Loucy (cell line): ENCODE measurements around the gene SLC2A1.
A peak's percentile ranks its signal among the peaks of the same experiment; 100 is the strongest.

ENCODE experiments used
- H2AFZ ChIP-seq: fragments of 200-600 bp; sonication (generic); 2 replicates; pipeline ENCODE4 v1.6.0; 2016; ENCODE audit warnings: antibody characterized with exemption, mild to moderate bottlenecking, low read length, moderate library complexity
- H3F3A ChIP-seq: fragments of 200-600 bp; 2 replicates; pipeline ENCODE4 v1.6.0; 2016; ENCODE audit warnings: antibody characterized with exemption, low read depth, mild to moderate bottlenecking
- H3K27me3 ChIP-seq: fragments of 200-600 bp; sonication (generic); 2 replicates; pipeline ENCODE4 v1.6.1; 2014; ENCODE audit warnings: low read length, mild to moderate bottlenecking; ENCODE audit not compliant: insufficient read depth, poor library complexity, severe bottlenecking
- H3K36me3 ChIP-seq: fragments of 200-600 bp; sonication (generic); 2 replicates; pipeline ENCODE4 v1.6.1; 2016; ENCODE audit warnings: low read length; ENCODE audit not compliant: insufficient read depth
- H3K4me1 ChIP-seq: fragments of 200-600 bp; sonication (generic); 2 replicates; pipeline ENCODE4 v1.5.1; 2014; ENCODE audit warnings: low read length, mild to moderate bottlenecking; ENCODE audit not compliant: insufficient read depth, poor library complexity, severe bottlenecking
- H3K4me2 ChIP-seq: fragments of 200-600 bp; sonication (generic); 2 replicates; pipeline ENCODE4 v1.6.0; 2014; ENCODE audit warnings: antibody characterized with exemption, low read length, low read depth, mild to moderate bottlenecking; ENCODE audit not compliant: poor library complexity, severe bottlenecking
- H3K4me3 ChIP-seq: fragments of 200-600 bp; sonication (generic); 2 replicates; pipeline ENCODE4 v1.5.1; 2014; ENCODE audit warnings: low read length, mild to moderate bottlenecking, mixed read lengths; ENCODE audit not compliant: poor library complexity, severe bottlenecking
- H3K79me2 ChIP-seq: fragments of 200-600 bp; sonication (generic); 2 replicates; pipeline ENCODE4 v1.6.1; 2014; ENCODE audit warnings: low read length; ENCODE audit not compliant: insufficient read depth
- H3K9ac ChIP-seq: fragments of 200-600 bp; sonication (generic); 2 replicates; pipeline ENCODE4 v1.6.0; 2014; ENCODE audit warnings: mild to moderate bottlenecking, low read depth, low read length, moderate library complexity; ENCODE audit not compliant: poor library complexity, severe bottlenecking
- H3K9me2 ChIP-seq: fragments of 200-600 bp; sonication (generic); replicated peaks from 2 replicates; pipeline ENCODE4 v1.6.1; 2016; ENCODE audit warnings: low read depth, low read length, mixed read lengths
- H3K9me3 ChIP-seq: fragments of 200-600 bp; sonication (generic); 2 replicates; pipeline ENCODE4 v1.6.1; 2014; ENCODE audit warnings: mild to moderate bottlenecking, antibody characterized with exemption, low read length, low read depth; ENCODE audit not compliant: insufficient read depth
- H4K20me1 ChIP-seq: fragments of 200-600 bp; sonication (generic); 2 replicates; pipeline ENCODE4 v1.6.0; 2014; ENCODE audit warnings: antibody characterized with exemption, low read length, mild to moderate bottlenecking; ENCODE audit not compliant: insufficient read depth, poor library complexity, severe bottlenecking
- EZH2phosphoT487 ChIP-seq: fragments of 200-600 bp; IDR thresholded peaks from 2 replicates; pipeline ENCODE4 v1.6.1; 2018; ENCODE audit warnings: antibody characterized with exemption, mild to moderate bottlenecking, moderate library complexity, borderline replicate concordance
- TF ChIP-seq, protein P1 (sequence below): fragments of 200-600 bp; sonication (generic); conservative IDR thresholded peaks from 2 replicates; pipeline ENCODE4 v1.5.1; 2014; ENCODE audit warnings: mild to moderate bottlenecking, antibody characterized with exemption, low read length

The SLC2A1 gene

DNA sequence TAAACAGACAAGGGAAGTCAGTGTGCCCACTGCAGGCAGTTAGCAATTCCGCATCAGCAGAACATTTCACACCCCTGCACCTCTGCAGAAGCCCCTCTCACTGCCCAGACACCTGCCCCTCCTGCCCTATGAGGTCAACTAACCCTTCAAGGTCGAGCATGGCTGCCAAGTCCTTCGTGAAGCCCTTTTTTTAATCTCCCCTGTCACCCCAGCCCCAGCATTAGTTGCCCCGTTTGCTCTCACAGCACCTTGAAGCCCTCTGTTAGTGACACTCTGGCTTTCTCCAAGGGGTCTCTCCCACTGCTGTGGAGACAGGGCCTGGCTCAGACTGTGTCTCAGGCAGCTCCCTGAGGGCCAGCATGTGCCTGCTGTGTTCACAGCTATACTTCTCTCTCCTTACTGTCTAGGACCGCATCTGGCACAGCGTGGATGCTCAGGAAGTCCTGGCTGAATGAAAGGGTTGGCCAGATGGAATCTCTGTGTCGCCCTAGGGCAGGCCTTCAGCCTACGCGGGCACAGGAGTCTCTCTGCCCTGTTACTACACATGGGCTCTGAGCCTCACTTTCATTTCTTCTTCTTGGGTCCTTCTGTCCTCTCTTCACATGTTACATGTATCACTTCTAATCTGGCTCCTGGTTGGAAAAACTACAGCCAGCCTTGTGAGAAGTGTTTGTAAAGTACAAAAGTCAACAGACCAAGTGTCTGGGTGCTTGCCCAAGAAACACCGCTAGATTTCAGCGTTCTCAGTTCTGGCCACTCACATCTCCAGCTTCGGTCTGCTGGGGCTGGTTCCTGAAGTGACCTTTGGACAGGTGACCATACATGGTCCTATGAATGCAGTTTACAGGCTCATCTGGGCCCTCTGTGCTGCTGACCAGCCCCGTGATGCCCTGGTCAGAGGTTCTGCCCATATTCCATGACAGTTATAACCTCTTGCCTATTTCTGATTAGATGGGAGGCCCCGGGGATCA is 19.7 kb downstream of the SLC2A1 start:
- no peaks in the 10 kb centered on the region for H3K9me2 ChIP-seq
- H3K4me1 ChIP-seq, result peaks cover 37% of the 10 kb centered on the region
- H3K79me2 ChIP-seq, result peaks cover 97% of the 10 kb centered on the region; the same call in 1 of the 2 replicates
- H3F3A ChIP-seq, result no peaks in the 10 kb centered on the region
- H3K9ac ChIP-seq, result peak overlapping the region; percentile 37
- no peaks in the 10 kb centered on the region for H3K27me3 ChIP-seq
- peaks cover 47% of the 10 kb centered on the region for H4K20me1 ChIP-seq
- H2AFZ ChIP-seq, result no peak overlapping the region
- peaks cover 98% of the 10 kb centered on the region; the same call in 1 of the 2 replicates for H3K36me3 ChIP-seq
- no peaks in the 10 kb centered on the region for H3K9me3 ChIP-seq
- no peak for TF ChIP-seq EZH2phosphoT487
- TF ChIP-seq, protein P1, sequence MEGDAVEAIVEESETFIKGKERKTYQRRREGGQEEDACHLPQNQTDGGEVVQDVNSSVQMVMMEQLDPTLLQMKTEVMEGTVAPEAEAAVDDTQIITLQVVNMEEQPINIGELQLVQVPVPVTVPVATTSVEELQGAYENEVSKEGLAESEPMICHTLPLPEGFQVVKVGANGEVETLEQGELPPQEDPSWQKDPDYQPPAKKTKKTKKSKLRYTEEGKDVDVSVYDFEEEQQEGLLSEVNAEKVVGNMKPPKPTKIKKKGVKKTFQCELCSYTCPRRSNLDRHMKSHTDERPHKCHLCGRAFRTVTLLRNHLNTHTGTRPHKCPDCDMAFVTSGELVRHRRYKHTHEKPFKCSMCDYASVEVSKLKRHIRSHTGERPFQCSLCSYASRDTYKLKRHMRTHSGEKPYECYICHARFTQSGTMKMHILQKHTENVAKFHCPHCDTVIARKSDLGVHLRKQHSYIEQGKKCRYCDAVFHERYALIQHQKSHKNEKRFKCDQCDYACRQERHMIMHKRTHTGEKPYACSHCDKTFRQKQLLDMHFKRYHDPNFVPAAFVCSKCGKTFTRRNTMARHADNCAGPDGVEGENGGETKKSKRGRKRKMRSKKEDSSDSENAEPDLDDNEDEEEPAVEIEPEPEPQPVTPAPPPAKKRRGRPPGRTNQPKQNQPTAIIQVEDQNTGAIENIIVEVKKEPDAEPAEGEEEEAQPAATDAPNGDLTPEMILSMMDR, result no peak
- no peak overlapping the region for H3K4me3 ChIP-seq
- H3K4me2 ChIP-seq, result no peak overlapping the region

- H3K4me2 ChIP-seq, result no peak overlapping the region
- TF ChIP-seq EZH2phosphoT487, result no peak
- TF ChIP-seq, protein P1, result no peak
These were observed 20.6 kb downstream of the SLC2A1 start for GRCh38 chr1:42937836-42938644.

GRCh38 chr1:42937141-42937696 is 21.4 kb downstream of the SLC2A1 start:
- H4K20me1 ChIP-seq, result peaks cover 44% of the 10 kb centered on the region
- peaks cover 51% of the 10 kb centered on the region for H3K4me1 ChIP-seq
- no peaks in the 10 kb centered on the region for H3K27me3 ChIP-seq
- H3K9me3 ChIP-seq, result no peaks in the 10 kb centered on the region
- H2AFZ ChIP-seq, result no peak overlapping the region
- no peak overlapping the region for H3K9ac ChIP-seq
- 0 out of 2 replicates have a peak, but pooled peaks cover 3% of the 10 kb centered on the region for H3F3A ChIP-seq
- H3K4me2 ChIP-seq, result peak overlapping the region; percentile 6
- H3K9me2 ChIP-seq, result no peaks in the 10 kb centered on the region
- H3K36me3 ChIP-seq, result peaks cover 90% of the 10 kb centered on the region; the same call in 1 of the 2 replicates
- TF ChIP-seq, protein P1, result no peak
- no peak for TF ChIP-seq EZH2phosphoT487
- peaks cover 95% of the 10 kb centered on the region; the same call in 1 of the 2 replicates for H3K79me2 ChIP-seq
- no peak overlapping the region for H3K4me3 ChIP-seq

More at GRCh38 chr1:42937836-42938644, 20.6 kb downstream of the SLC2A1 start:
- no peaks in the 10 kb centered on the region for H3K27me3 ChIP-seq
- no peaks in the 10 kb centered on the region for H3F3A ChIP-seq
- no peaks in the 10 kb centered on the region for H3K9me3 ChIP-seq
- H4K20me1 ChIP-seq, result peaks cover 42% of the 10 kb centered on the region
- no peaks in the 10 kb centered on the region for H3K9me2 ChIP-seq
- H3K79me2 ChIP-seq, result peaks cover 97% of the 10 kb centered on the region; the same call in 1 of the 2 replicates
- H3K36me3 ChIP-seq, result peaks cover 98% of the 10 kb centered on the region; the same call in 1 of the 2 replicates
- no peak overlapping the region for H3K4me3 ChIP-seq
- no peak overlapping the region for H3K9ac ChIP-seq
- H2AFZ ChIP-seq, result no peak overlapping the region
- peaks cover 43% of the 10 kb centered on the region for H3K4me1 ChIP-seq
